GM12872 (cell line): ENCODE data around the gene FNBP1.

Source experiments
- TF ChIP-seq, protein P1 (sequence below): IDR thresholded peaks from 3 replicates; pipeline ENCODE4 v1.5.1; 2011; ENCODE audit warnings: low read depth, mild to moderate bottlenecking, low read length, moderate library complexity; ENCODE audit not compliant: insufficient read depth

FNBP1 gene

DNA sequence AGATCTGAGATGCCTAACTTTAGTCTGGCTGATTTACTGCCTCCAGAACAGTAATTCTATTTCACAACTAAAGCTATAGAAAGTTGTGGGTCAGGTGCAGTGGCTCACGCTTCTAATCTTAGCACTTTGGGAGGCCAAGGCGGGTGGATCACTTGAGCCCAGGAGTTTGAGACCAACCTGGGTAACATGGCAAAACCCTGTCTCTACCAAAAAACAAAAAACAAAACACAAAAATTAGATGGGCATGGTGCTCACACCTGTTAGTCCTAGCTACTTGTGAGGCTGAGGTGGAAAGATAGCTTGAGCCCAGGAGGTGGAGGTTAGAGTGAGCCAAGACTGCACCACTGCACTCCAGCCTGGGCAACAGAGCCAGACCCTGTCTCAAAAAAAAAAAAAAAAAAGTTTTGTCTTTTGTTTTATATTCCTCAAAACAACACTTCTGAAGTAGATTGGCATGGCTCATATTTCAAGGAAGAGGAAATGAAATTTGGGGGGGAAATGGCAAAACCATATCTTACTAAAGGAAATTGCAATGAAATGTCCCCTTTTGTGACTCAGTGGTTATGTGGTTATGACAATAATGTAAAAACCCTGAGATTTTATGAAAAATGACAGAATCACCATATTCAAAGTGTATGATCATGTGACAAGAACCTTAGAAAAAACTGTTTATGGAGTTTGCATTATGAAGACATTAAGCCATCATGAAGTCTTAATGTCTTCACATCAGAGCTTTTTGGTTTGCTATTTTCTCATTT is 16.2 kb downstream of the FNBP1 start:
- TF ChIP-seq, protein P1, sequence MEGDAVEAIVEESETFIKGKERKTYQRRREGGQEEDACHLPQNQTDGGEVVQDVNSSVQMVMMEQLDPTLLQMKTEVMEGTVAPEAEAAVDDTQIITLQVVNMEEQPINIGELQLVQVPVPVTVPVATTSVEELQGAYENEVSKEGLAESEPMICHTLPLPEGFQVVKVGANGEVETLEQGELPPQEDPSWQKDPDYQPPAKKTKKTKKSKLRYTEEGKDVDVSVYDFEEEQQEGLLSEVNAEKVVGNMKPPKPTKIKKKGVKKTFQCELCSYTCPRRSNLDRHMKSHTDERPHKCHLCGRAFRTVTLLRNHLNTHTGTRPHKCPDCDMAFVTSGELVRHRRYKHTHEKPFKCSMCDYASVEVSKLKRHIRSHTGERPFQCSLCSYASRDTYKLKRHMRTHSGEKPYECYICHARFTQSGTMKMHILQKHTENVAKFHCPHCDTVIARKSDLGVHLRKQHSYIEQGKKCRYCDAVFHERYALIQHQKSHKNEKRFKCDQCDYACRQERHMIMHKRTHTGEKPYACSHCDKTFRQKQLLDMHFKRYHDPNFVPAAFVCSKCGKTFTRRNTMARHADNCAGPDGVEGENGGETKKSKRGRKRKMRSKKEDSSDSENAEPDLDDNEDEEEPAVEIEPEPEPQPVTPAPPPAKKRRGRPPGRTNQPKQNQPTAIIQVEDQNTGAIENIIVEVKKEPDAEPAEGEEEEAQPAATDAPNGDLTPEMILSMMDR, result no peak

DNA sequence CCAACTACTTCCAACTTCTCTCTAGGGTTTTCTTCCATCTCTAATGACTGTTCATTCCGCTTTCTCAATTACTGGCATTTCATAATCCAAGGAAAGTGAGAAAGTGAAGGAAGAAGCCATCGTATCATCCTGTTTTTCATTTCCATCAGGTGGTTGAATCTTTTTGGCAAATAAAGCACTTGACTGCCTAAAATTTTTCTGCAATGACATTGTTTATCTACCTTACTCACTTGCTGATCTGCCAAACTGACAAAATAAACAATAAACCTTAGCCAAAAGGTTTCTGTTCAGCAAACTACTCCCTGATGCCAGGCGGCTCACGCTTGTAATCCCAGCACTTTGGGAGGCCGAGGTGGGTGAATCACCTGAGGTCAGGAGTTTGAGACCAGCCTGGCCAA is 18.4 kb downstream of the FNBP1 start:
- TF ChIP-seq, protein P1, result no peak

DNA sequence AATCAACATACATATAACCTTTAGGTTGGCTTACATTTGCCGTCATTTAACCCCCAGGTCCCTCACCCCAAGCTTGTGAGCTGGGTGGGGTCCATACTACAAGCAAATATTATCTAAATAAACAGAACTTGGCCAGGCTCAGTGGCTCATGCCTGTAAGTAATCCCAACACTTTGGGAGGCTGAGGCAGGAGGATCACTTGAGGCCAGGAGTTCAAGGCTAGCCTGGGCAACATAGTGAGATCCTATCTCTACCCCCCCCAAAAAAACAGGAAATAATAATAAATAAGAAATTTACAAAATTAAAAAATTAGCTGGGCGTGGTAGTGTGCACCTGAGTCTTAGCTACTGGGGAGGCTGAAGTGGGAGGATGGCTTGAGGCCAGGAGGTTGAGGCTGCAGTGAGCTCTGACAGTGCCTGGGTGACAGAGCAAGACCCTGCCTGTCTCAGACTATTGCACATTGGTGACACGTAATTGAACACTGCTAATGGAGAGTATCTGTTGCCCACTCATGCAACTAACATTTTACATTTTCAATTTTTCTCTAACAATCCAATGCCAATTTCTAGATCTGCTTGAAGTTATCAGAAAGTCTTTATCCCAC is 18.9 kb downstream of the FNBP1 start:
- TF ChIP-seq, protein P1, result no peak

DNA sequence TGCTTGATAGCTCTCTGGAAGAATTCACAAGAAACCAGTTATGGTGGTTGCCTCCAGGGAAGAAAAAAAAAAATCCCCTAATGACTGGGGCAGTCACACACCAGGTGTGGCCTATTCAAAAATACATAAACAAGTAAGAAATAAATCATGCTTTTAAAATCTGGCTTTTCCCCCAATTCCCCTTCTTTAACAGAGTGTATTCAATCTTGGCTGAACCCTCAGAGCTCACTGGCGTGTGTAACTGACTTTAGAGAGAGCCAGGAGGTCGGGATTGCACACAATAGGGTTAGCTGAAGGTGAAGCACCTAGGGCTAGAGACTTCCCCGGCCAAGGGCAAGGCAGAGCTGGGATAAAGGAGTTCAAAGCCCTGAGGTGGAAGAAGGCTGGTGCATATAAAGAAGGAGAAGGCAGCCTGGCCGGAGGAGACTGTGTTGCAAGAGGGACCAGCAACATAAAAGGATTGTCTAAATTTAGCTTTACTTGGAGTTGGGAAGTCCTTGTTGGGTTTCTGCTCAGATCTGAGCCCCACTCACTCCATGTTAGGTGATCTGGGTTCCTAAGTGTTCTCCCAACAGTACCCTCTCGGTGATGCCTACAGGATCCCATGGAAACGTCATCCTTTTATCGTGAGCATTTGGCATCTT is 19.7 kb downstream of the FNBP1 start:
- TF ChIP-seq, protein P1, result no peak

DNA sequence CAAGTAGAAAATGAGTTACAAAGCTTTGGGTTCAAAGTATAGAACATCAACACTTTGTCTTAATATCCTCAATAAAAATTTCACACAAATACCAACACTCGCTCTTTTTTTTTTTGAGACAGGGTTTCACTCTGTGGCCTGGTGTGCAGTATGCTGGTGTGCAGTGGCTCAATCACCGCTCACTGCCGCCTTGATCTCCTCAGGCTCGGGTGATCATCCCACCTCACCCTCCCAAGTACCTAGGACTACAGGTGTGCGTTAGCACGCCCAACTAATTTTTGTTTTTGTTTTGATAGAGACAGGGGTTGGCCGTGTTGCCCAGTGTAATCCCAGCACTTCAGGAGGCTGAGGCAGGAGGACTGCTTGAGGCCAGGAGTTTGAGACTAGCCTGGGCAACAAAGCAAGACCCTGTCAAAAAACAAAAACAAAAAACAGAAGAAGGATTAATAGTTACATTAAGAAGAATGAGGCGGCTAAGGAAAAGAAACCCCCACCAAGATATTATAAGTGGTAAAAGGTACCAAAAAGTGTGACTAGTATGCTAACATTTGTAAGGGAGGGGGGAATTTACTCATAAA is 20.3 kb downstream of the FNBP1 start:
- TF ChIP-seq, protein P1, result no peak

DNA sequence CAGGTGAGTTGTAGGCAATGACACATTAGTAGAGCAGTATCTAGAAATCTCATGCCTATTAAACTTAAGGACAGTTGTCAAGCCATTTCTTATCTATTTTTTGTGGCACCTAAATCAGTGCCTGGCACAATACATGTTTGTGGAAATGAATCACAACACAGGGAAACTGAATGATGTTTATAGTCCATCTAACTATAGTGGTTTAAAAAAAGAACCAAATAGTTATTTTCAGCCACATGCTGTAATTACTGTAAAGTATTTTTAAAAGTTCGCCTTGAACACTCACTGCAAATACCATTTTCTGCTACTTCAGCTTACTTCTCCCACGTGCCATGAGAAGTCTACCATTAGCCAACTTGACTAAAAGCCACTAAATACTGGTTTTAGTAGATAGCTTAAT is 21.9 kb downstream of the FNBP1 start:
- TF ChIP-seq, protein P1, result no peak

DNA sequence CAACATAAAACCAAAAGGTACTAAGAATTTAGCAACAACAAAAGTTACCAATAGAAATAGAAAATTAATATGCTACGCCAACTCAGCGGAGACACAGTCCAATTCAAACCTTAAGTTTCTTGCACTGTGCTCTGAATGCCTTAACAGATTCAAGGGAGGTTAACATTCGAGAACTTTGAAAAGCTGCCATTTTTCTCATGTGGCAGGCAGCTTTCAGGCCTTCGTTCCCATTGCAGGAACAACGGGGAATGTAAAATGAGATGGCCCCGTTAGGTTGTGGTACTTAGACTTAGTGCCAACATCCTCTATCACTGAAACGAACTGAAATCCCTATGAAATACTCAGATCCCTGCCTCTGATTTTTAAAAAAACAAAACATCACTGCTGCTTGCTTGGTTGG is 22.4 kb downstream of the FNBP1 start:
- TF ChIP-seq, protein P1, result no peak
